HG03521 (cell line): Measurements from ENCODE around the gene HOMEZ.
"Not testable (repeated sequence)": the region's sequence is repeated elsewhere in the genome, so short reads cannot be mapped to it uniquely, and the experiment has no call there.

ENCODE experiments used
- ATAC-seq: cut with Tn5 transposase; IDR thresholded peaks from one replicate; pipeline ENCODE4 v1.9.1; 2021; ENCODE audit warnings: mild to moderate bottlenecking, moderate library complexity; ENCODE audit not compliant: unreplicated experiment

The HOMEZ gene

GRCh38 chr14:23286020-23286901 is at the start of gene HOMEZ:
Gene HOMEZ, minus strand, starts transcription at chr14:23286132. Its CDS starts 180 bp downstream, at chr14:23285952.
- ATAC-seq: peak; percentile 98

GRCh38 chr14:23335623-23336022 is 49.7 kb upstream of the HOMEZ start:
- ATAC-seq: no peak

GRCh38 chr14:23327947-23328744 is 42.2 kb upstream of the HOMEZ start:
- no peak for ATAC-seq

GRCh38 chr14:23326491-23327332 is 40.8 kb upstream of the HOMEZ start:
- ATAC-seq: no peak

- not testable (repeated sequence) for ATAC-seq
These were observed 39.8 kb upstream of the HOMEZ start for GRCh38 chr14:23325746-23326145.

GRCh38 chr14:23324993-23325392 is 39.1 kb upstream of the HOMEZ start:
- ATAC-seq: no peak

- no peak for ATAC-seq
These were observed 38.5 kb upstream of the HOMEZ start for GRCh38 chr14:23324455-23324846.

GRCh38 chr14:23323838-23324454 is 38.0 kb upstream of the HOMEZ start:
- ATAC-seq: no peak

- no peak for ATAC-seq
These were observed 36.9 kb upstream of the HOMEZ start for GRCh38 chr14:23322568-23323517.

GRCh38 chr14:23321572-23322547 is 35.9 kb upstream of the HOMEZ start:
- ATAC-seq: peak; percentile 13

- peak; percentile 83 for ATAC-seq
These were observed 34.9 kb upstream of the HOMEZ start, which contains the start of gene PABPN1 for GRCh38 chr14:23320584-23321571. Gene PABPN1, plus strand, starts transcription at chr14:23321457. Its CDS starts 13 bp downstream, at chr14:23321470.

GRCh38 chr14:23319746-23320583 is 34.0 kb upstream of the HOMEZ start:
- ATAC-seq: no peak

GRCh38 chr14:23316300-23316699 is 30.4 kb upstream of the HOMEZ start:
- no peak for ATAC-seq

GRCh38 chr14:23310546-23310945 is 24.6 kb upstream of the HOMEZ start:
- no peak for ATAC-seq

GRCh38 chr14:23308721-23309445 is 23.0 kb upstream of the HOMEZ start:
- ATAC-seq: no peak
